ENCODE results near the gene SNX15.
A peak's percentile ranks its signal among the peaks of the same experiment; 100 is the strongest.
"Not testable (repeated sequence)": the region's sequence is repeated elsewhere in the genome, so short reads cannot be mapped to it uniquely, and the experiment has no call there.

The SNX15 gene

GRCh38 chr11:65016705-65017104 lies 10.5 kb upstream of the SNX15 start:
- DNase-seq, result no peak

GRCh38 chr11:65017937-65018336 lies 9.3 kb upstream of the SNX15 start:
- no peak for DNase-seq

GRCh38 chr11:65019824-65020223 lies 7.4 kb upstream of the SNX15 start:
- DNase-seq, result no peak

- no peak for DNase-seq
Measured at GRCh38 chr11:65021003-65021402, 6.2 kb upstream of the SNX15 start.

GRCh38 chr11:65021509-65021908 lies 5.7 kb upstream of the SNX15 start:
- DNase-seq, result no peak

- not testable (repeated sequence) for DNase-seq
Measured at GRCh38 chr11:65023502-65023901, 3.7 kb upstream of the SNX15 start.

DNA sequence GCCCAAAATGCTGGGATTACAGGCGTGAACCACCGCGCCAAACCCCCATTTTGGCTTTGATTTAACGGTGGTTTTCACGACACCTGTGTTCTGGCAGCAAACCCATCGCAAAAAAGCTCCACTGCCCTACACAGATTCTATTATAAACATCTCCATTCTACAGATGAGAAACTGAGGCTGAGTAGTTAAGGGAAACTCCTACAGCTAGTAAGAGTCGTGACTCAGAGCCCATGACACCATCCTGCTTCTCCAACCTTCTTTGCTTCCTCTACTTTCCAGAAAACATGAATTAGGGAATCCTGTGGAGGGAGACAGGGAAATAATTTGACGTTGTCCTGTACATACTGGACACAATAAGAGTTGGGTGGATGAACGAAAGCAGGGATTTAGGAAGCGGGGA lies 429 bp upstream of the SNX15 start:
- DNase-seq, result no peak

GRCh38 chr11:65032216-65032615 lies 5.0 kb downstream of the SNX15 start:
- DNase-seq, result no peak

GRCh38 chr11:65034423-65034822 lies 7.2 kb downstream of the SNX15 start:
- no peak for DNase-seq

DNA sequence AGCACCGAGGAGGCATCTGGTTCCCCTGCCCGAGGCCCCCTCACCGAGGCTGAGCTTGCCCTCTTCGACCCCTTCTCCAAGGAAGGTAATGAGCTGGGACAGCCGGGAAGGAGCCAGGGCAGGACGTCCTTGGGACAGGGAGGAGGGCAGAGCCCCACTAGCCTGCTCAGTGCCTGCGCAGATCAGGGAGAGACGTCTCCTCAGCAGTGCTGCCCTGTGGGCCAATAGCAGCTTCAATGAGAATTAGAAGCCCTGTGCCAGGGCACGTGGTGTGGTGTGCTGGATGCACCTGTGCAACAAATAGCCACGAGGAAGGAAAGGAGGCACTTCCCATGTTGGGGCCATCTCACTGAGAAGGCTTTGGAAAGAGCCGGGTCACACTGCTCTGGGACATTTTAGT lies 8.3 kb downstream of the SNX15 start:
- DNase-seq, result no peak

GRCh38 chr11:65036931-65037330 lies 9.7 kb downstream of the SNX15 start:
- no peak for DNase-seq

DNA sequence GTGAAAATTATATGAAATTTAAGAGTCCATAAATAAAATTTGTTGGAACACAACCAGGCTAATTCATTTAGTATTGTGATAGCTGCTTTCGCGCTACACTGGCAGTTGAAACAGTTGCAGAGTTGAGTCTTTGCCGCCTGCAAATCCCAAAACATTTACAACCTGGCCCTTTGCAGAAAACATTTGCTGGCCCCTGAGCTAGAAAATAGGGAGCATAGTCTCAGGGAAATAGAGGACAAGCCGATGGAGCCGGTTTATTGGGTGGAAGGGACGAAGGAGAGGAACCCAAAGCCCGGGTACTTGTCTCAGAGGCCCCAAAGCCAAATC lies 13.2 kb downstream of the SNX15 start:
- DNase-seq, result no peak

- peak; percentile 89 for DNase-seq
Measured at GRCh38 chr11:65040847-65041622, 13.8 kb downstream of the SNX15 start, which contains the start of gene SAC3D1. TSS of gene SAC3D1 (plus strand) at chr11:65041210. CDS start at chr11:65041293, 83 bp downstream.

GRCh38 chr11:65042891-65043290 lies 15.7 kb downstream of the SNX15 start:
- DNase-seq, result no peak

DNA sequence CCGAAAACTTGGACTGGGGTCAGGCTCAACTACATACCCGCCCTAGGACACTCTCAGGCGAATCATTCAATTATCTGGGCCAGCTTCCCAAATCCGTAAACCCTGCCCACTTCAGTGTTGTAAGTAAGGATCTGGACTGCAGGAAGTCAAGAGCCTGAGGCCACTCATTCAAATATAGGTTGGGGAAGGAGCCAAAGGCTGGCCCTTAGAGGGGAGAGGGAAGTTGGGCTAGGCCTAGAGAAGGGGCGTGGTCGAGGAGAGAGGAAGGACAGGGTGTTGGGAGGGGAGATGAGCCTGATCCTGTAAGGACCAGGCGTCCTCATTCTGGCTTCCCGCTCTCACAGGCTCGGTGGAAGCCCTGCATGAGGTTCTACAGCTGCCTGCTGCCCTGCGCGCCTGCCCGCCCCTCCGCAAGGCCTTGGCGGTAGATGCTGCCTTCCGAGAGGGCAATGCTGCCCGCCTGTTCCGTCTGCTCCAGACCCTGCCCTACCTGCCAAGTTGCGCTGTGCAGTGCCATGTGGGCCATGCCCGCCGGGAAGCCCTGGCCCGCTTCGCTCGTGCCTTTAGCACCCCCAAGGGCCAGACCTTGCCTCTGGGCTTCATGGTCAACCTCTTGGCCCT lies 16.8 kb downstream of the SNX15 start:
- no peak for DNase-seq

DNA sequence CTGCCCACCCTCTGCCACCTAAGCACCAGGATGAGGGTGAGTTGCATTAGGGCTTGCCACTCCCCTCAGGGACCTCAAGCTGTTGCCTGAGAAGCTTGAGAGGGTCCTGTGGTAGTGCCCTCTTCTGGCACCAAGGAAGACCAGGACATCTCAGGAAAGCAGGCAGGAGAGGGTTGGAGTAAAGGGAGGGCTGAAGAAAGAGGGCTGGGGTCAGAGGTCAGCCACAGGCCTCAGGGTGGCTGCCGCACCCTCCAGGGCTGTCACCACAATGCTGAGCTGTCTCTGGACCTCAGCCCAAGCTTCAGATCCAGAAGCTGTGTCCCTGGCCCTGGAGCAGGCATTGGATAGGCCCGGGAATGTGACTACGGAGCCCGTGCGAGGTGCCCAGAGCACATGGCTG lies 17.8 kb downstream of the SNX15 start:
- DNase-seq, result no peak

- no peak for DNase-seq
Measured at GRCh38 chr11:65045728-65046127, 18.5 kb downstream of the SNX15 start.

DNA sequence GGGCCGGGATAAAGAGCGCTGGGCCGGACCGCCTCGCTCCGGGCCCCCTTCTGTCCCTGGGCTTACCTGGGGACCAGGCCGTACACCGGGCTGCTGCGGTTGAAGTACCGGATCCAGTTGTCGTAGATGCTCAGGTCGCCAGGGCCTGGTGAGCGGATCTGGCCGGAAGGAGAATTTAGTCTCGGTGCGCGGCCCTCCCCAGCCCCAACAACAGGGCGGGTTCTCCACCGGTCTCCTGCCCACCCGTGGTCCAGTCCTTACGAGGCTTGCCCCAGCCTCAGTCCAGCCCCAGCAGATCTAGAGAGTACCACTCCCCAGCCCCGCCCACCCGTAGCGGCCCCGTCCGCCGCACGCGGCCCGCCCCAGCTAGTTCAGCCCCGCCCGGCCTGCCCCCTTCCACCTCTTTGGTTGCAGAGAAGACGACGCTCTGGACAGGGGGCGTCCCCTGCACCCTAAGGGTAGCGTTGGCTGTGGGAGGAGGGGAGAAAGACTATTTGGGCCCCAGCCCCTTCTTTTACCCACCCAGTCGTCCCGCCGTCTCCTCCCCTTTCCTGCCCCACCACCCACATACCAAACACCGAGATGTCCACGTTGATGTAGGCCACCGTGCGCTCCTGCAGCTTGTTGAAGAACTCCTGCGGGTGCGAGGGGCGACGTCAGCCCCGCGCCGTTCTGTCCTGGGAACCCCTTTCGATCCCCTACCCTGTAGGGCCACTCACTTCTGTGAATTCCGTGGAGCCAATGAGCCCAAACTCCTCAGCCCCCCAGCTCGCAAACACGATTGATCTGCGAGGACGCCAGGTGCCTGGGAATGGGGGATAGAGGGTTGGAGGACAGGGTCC lies 20.6 kb downstream of the SNX15 start:
- peak; percentile 23 for DNase-seq

- no peak for DNase-seq
Measured at GRCh38 chr11:65051398-65051858, 24.2 kb downstream of the SNX15 start.

DNA sequence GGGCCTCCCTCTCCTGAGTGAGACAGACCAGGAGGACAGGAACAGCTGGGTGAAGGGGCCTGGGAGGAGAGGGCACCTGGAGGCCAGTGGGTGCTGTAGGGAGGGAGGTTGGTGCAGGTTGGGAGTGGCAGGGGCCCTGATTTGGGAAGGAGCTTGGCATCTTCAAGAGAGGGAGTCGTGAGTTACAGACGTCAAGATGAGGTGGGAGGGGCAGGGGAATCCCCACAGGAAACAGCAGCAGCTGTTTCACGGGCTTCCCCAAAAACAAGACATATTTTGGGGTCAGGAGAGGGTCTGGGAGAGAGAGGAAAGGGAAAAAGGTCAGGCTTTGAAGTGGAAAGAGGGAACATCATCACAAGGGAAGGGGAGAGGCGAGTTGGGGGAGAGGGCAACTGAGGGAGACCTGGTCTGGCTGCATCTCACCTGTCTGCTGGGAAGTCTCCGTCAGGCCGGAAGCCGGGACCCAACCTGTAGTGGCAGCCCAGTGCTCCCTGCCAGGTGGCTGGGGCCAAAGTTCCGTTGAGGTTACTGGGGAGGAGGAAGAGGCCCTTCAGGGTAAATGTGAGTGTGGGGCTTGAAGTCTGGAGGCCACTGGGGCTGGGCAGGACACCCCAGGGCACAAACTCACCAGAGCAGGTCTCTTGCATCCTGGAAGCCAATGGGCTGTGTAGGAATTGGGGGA lies 26.7 kb downstream of the SNX15 start:
- DNase-seq, result peak; percentile 22

GRCh38 chr11:65055538-65055937 lies 28.3 kb downstream of the SNX15 start:
- DNase-seq, result no peak

DNA sequence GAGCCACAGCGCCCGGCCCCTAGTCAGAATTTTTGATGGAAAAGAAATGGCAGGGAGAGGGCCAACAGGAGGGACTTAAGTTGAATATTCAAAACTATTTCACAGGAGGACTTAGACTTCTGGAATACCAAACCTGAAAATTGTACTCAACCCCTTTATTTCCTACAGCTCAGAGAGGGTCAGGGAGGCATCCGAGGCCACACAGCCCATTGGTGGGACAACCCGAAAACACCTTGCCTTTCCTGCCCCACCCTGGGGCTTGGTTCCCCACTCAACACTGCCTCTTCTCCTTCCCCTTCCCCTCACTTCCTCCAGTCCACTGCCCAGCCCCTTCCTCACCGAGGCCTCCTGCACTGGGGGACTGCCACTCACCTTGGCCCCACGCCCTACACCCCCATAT lies 29.8 kb downstream of the SNX15 start:
- no peak for DNase-seq

DNA sequence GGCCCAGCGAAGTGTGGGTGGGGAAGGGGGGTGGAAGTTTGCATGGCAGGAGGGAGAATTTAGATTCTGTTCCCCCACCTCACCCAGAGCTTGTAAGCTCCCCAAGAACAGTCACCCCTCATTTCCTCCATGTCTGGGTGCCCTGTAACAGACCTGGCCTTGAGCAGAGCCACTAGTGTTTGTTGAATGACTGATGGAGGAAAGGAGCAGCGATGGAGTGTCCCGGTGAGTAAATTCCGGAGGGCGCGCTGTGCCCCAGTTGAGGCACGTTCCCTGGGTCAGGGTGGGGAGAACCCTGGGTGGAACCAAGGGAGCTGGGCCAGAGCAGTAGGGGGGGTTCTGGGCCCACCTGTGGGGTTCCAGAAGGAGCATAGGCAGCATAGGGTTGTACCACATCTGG lies 30.3 kb downstream of the SNX15 start:
- DNase-seq, result no peak
